Endothelial cell of umbilical vein (primary cell): ENCODE results near the gene TYW3.

Source experiments
- EZH2 ChIP-seq: IDR thresholded peaks from 2 replicates; pipeline ENCODE4 v1.6.1; 2012; ENCODE audit warnings: borderline replicate concordance, low read depth, mild to moderate bottlenecking, moderate library complexity, low read length, inconsistent platforms; ENCODE audit not compliant: severe bottlenecking
- FOS ChIP-seq: IDR thresholded peaks from 2 replicates; pipeline ENCODE4 v1.6.1; 2011; ENCODE audit warnings: mild to moderate bottlenecking, low read length, moderate library complexity, borderline replicate concordance; ENCODE audit not compliant: insufficient read depth
- JUN ChIP-seq: IDR thresholded peaks from 2 replicates; pipeline ENCODE4 v1.6.1; 2011; ENCODE audit warnings: borderline replicate concordance, low read depth; ENCODE audit not compliant: insufficient read length, insufficient read depth
- MYC ChIP-seq: IDR thresholded peaks from one replicate; pipeline ENCODE4 v1.6.1; 2011; ENCODE audit warnings: mild to moderate bottlenecking, low read depth, low read length
- POLR2A ChIP-seq: IDR thresholded peaks from 2 replicates; pipeline ENCODE4 v1.6.1; 2012; ENCODE audit warnings: low read depth, mild to moderate bottlenecking, control low read depth, low read length
- TF ChIP-seq, protein P1 (sequence below), 2 donors: IDR thresholded peaks; 1 replicate in 1 of 2; 2 replicates in 1 of 2; pipeline ENCODE4 v1.5.1; 2011; ENCODE audit warnings: low read length in 2 of 2, mild to moderate bottlenecking in 2 of 2, moderate library complexity in 2 of 2, control low read depth in 1 of 2, inconsistent platforms in 1 of 2, low read depth in 1 of 2; ENCODE audit not compliant: insufficient read depth in 1 of 2; ENCODE audit errors: extremely low read depth in 1 of 2
- TF ChIP-seq, protein P2 (sequence below): IDR thresholded peaks from 2 replicates; pipeline ENCODE4 v1.6.1; 2011; ENCODE audit not compliant: insufficient read depth, insufficient read length

DNA sequence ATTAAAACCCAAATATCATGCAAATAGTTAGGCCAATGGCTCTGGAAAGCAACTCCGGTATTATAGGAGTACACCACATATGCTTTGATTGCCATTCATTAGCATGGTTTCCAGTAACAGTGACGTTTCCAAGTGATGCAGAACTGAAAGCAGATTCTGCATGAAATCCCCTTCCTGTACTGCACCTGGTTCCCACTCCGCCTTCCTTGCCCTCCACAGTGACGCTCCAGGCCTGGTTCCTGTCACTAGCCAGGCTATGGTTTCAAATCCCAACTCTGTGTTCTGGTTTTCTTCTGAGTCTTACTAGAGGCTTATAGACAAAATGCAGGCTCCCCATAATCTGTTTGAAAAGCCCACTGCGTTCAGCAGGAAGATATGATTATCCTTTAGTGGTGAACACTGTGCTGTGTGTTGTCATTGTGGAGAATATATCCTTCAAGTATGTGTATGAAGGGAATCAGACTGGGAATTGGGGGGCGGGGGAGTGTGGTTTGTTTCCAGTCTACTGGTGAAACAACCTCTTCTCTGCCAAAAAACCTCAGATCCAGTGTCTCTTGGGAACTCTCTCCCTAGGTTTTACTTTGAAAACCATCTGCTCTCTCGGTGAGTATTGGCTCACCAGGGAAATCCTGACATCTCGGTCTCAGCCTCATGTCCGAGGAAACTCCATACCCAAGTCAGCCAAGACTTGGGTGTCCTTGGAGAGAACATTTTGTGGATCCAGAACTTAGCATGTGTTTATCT lies 78.7 kb downstream of the TYW3 start:
- TF ChIP-seq POLR2A (no peak), EZH2 (no peak), JUN (no peak), FOS (no peak), MYC (no peak)
- TF ChIP-seq, protein P1, sequence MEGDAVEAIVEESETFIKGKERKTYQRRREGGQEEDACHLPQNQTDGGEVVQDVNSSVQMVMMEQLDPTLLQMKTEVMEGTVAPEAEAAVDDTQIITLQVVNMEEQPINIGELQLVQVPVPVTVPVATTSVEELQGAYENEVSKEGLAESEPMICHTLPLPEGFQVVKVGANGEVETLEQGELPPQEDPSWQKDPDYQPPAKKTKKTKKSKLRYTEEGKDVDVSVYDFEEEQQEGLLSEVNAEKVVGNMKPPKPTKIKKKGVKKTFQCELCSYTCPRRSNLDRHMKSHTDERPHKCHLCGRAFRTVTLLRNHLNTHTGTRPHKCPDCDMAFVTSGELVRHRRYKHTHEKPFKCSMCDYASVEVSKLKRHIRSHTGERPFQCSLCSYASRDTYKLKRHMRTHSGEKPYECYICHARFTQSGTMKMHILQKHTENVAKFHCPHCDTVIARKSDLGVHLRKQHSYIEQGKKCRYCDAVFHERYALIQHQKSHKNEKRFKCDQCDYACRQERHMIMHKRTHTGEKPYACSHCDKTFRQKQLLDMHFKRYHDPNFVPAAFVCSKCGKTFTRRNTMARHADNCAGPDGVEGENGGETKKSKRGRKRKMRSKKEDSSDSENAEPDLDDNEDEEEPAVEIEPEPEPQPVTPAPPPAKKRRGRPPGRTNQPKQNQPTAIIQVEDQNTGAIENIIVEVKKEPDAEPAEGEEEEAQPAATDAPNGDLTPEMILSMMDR (IDR thresholded peaks at IDR 0.05; ENCODE audit: extremely low read depth in 1 of 2, insufficient read depth in 1 of 2, low read depth in 1 of 2, low read length in 2 of 2) = no peak
- TF ChIP-seq, protein P2, sequence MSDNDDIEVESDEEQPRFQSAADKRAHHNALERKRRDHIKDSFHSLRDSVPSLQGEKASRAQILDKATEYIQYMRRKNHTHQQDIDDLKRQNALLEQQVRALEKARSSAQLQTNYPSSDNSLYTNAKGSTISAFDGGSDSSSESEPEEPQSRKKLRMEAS = no peak
